Heart left ventricle (tissue), 16 donors: Measurements from ENCODE around the gene FSHR. TPM values are rescaled to one million over a fixed set of nuclear protein-coding genes. Genes with fewer than 3 reads are reported as not detected.

Experiments used
- ATAC-seq, 4 donors: fragments of 200-7000 bp; cut with Tn5 transposase; one replicate each; pipeline ENCODE4 v1.9.1; 2020 to 2022; ENCODE audit warnings: moderate library complexity in 4 of 4, mild to moderate bottlenecking in 3 of 4, moderate number of reproducible peaks in 1 of 4
- DNase-seq, 5 donors: peaks; one replicate each; pipeline ENCODE4 v3.0.0-alpha.2; 2020
- H3K27ac ChIP-seq, 12 donors: fragments of 200-600 bp; sonication (generic) in 4 of 12; one replicate each; pipeline versions ENCODE4 v1.5.0 to v1.8.0; 2016 to 2022; ENCODE audit warnings: mild to moderate bottlenecking in 2 of 12
- H3K27me3 ChIP-seq, 9 donors: fragments of 200-600 bp; sonication (generic) in 2 of 9; one replicate each; pipeline versions ENCODE4 v1.5.1 to v1.8.0; 2016 to 2022; ENCODE audit warnings: mild to moderate bottlenecking in 3 of 9
- H3K36me3 ChIP-seq, 9 donors: fragments of 200-600 bp; sonication (generic) in 2 of 9; one replicate each; pipeline versions ENCODE4 v1.5.0 to v1.8.0; 2018 to 2022; ENCODE audit warnings: mild to moderate bottlenecking in 2 of 9
- H3K4me1 ChIP-seq, 12 donors: fragments of 200-600 bp; sonication (generic) in 4 of 12; one replicate each; pipeline versions ENCODE4 v1.5.0 to v1.8.0; 2016 to 2022; ENCODE audit warnings: mild to moderate bottlenecking in 3 of 12
- H3K4me3 ChIP-seq, 12 donors: fragments of 200-600 bp; sonication (generic) in 4 of 12; one replicate each; pipeline versions ENCODE4 v1.5.0 to v1.8.0; 2017 to 2022; ENCODE audit warnings: mild to moderate bottlenecking in 9 of 12, moderate library complexity in 4 of 12
- H3K9me3 ChIP-seq, 12 donors: fragments of 200-600 bp; sonication (generic) in 4 of 12; one replicate each; pipeline versions ENCODE4 v1.5.0 to v1.8.0; 2016 to 2022; ENCODE audit warnings: mild to moderate bottlenecking in 1 of 12
- POLR2A ChIP-seq, 2 donors: fragments of 450-650 bp; IDR thresholded peaks; one replicate each; pipeline ENCODE4 v1.6.1; 2017; ENCODE audit warnings: antibody characterized with exemption in 2 of 2, mild to moderate bottlenecking in 2 of 2, moderate library complexity in 2 of 2
- WGBS, 4 donors: extraction: QIAGEN DNeasy Blood & Tissue Kit in 2 of 4; methylation state at CpG; one replicate each; pipeline versions ENCODE4 v1.1.5 to v1.1.7; 2013 to 2018; 5-methylcytosine and 5-hydroxymethylcytosine counted together
- intact Hi-C, 10 donors: fragments of 100-400 bp; cut with DNase I; formaldehyde crosslinking; loops; one replicate each; pipeline versions ENCODE4 v1.11.1 to v1.14.2; 2022
- polyA plus RNA-seq, 2 donors: library from polyadenylated mRNA; stranded (reverse); fragments of 200-250 nt; gene quantifications; one replicate each; pipeline ENCODE4 v1.2.3, GENCODE V29; 2013
- total RNA-seq, 9 donors: library from RNA; depleted of rRNA in 2 of 9; stranded (reverse); fragments of >200 nt in 2 of 9; fragmentation: NEBNext Ultra II Directional in 3 of 9; extraction: Animal tissue kit (Norgen Biotek cat#: 25700) in 3 of 9; gene quantifications; one replicate each; pipeline versions ENCODE4 v1.1.0 to v1.2.4, GENCODE V29; 2016 to 2023
- TF ChIP-seq, protein P1 (sequence below), 12 donors: fragments of 200-600 bp; sonication (generic) in 4 of 12; IDR thresholded peaks; one replicate each; pipeline versions ENCODE4 v1.5.0 to v1.8.0; 2018 to 2022; ENCODE audit warnings: antibody characterized with exemption in 12 of 12, mild to moderate bottlenecking in 5 of 12
- donor health status: ischemic (EF 13 %, LVEDD 7.1; RV severe dilation, severe dysfunction).
- donor health status: healthy with polysubstance abuse.
- donor health status: DM: no; HTN: yes; CAD: no.
- donor health status: DM: no; HTN: no; CAD: no.
- donor health status: ischemic (EF 25% LVEDD 6.9; RV normal size, moderate dysfunction).
- donor health status: ischemic (EF 25% LVEDD 5.7; RV mildly dilated, moderate dysfunction).
- donor health status: healthy.
- donor health status: DM: yes; HTN: yes; CAD: no.
- donor health status: ischemic (EF 35%, LVEDD 5.7; RV mildly dilated, moderate dysfunction).
- donor health status: nonischemic (EF 11% LVEDD 7.7; RV severe dilation, severe dysfunction).
- donor health status: DM: yes; HTN: yes; CAD: no.
- donor health status: PGD.
- donor health status: ischemic (EF 29% LVEDD 5.4; RV normal size, mild dysfunction).
- donor health status: nonischemic (EF 23%, LVEDD 6.1; RV moderate dilation, normal function).

FSHR gene
- total and polyA plus RNA-seq, 11 donors: 0.19 to 0.75 (median 0.39) TPM; not detected in 5

DNA sequence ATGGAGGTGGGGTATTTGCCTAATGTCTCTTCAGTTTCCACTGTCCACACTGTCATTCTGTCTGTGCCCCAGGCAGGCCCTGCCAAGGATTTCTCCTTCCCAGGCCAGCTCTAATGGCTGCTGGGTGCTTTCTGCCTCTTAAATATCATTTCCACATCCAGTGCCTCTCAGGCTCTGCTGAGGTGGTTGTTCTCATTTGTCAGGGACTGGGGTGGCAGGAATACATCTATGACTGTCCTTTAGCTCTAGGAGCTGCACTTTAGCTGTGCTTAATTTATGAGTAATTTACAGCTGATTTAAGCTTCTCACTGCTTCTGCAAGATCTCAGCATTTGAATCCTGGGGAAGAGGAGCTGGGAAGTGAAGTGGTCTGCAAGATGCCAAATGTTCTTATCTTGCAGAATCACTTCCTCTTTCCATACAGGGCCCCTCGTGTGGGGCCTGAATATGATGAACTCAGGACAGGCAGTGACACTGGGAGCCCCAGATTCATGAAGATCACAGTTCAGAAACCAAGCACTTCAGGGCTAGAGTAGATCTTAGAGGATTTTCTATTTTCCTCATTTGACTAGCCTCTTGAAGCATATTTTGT lies 150.2 kb downstream of the FSHR start:
- no peak for DNase-seq
- Histone ChIP-seq H3K27me3 (no peaks in the 10 kb centered on the region), H3K27ac (no peak overlapping the region), H3K36me3 (no peaks in the 10 kb centered on the region), H3K9me3 (no peaks in the 10 kb centered on the region), H3K4me3 (no peak overlapping the region), H3K4me1 (peaks cover 0 to 7% (median 0%) of the 10 kb centered on the region in 12 donors)
- intact Hi-C loops: no loop called here
- no peak for ATAC-seq
- 9 to 22% (median 14%) methylated on average over 1 of the region's 1 CpG for WGBS, 4 donors
- TF ChIP-seq POLR2A (IDR thresholded peaks at IDR 0.05): no peak
- TF ChIP-seq, protein P1, sequence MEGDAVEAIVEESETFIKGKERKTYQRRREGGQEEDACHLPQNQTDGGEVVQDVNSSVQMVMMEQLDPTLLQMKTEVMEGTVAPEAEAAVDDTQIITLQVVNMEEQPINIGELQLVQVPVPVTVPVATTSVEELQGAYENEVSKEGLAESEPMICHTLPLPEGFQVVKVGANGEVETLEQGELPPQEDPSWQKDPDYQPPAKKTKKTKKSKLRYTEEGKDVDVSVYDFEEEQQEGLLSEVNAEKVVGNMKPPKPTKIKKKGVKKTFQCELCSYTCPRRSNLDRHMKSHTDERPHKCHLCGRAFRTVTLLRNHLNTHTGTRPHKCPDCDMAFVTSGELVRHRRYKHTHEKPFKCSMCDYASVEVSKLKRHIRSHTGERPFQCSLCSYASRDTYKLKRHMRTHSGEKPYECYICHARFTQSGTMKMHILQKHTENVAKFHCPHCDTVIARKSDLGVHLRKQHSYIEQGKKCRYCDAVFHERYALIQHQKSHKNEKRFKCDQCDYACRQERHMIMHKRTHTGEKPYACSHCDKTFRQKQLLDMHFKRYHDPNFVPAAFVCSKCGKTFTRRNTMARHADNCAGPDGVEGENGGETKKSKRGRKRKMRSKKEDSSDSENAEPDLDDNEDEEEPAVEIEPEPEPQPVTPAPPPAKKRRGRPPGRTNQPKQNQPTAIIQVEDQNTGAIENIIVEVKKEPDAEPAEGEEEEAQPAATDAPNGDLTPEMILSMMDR (IDR thresholded peaks at IDR 0.05): no peak

DNA sequence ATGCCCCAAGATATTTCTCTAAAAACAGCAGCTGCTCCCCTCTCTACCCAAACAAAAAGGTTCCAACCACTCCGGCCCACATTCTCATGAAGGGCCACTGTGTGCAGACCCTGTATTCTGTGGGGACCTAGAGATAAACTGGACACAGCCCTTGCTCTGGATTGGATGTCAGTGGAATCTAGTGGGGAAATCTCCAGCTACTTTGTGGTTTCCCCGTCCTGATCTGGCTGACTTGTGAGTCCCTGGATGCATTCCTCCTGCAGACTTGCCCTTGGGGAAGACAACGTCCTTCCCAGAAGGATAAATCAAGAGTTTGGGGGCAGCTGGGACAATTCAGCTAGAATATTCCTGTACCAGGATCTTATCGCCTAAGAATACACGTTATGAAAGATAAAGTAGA lies 151.1 kb downstream of the FSHR start:
- Histone ChIP-seq H3K36me3 (no peaks in the 10 kb centered on the region), H3K4me1 (peaks cover 0 to 7% (median 0%) of the 10 kb centered on the region in 12 donors), H3K4me3 (no peak overlapping the region), H3K27me3 (no peaks in the 10 kb centered on the region), H3K27ac (no peak overlapping the region), H3K9me3 (no peaks in the 10 kb centered on the region)
- TF ChIP-seq, protein P1 (IDR thresholded peaks at IDR 0.05): no peak
- TF ChIP-seq POLR2A (IDR thresholded peaks at IDR 0.05): no peak
- WGBS, 4 donors: 34 to 41% (median 39%) methylated on average over 5 of the region's 5 CpGs
- ATAC-seq: no peak
- no peak for DNase-seq
- intact Hi-C loops: no loop called here

DNA sequence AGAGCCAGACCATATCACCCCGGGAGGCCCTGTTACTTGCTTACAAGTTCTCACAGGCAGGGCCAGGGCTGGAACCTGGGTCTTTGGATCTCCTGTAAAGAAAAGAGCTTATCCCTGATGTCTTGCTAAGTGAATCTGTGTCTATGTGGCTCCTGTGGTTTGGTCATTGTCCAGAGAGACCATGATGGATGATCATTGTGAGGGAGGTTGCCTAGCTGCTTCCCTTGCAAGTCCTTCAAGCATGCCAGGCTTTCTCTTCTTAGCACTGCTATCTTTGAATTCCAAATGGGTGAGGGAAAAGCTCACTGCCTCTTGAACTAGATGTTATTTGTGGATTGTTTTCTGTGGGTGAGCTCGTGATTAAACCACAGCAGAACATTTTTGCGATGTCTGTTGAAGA lies 151.6 kb downstream of the FSHR start:
- H3K27ac ChIP-seq: no peak overlapping the region
- TF ChIP-seq, protein P1 (IDR thresholded peaks at IDR 0.05): no peak
- DNase-seq (no peak), ATAC-seq (no peak)
- no peak overlapping the region for H3K4me3 ChIP-seq
- no peaks in the 10 kb centered on the region for H3K27me3 ChIP-seq
- WGBS, 4 donors: 33 to 55% (median 39%) methylated on average over 3 of the region's 3 CpGs
- H3K9me3 ChIP-seq: no peaks in the 10 kb centered on the region
- peaks cover 0 to 7% (median 0%) of the 10 kb centered on the region in 12 donors for H3K4me1 ChIP-seq
- intact Hi-C loops: no loop called here
- H3K36me3 ChIP-seq: no peaks in the 10 kb centered on the region

DNA sequence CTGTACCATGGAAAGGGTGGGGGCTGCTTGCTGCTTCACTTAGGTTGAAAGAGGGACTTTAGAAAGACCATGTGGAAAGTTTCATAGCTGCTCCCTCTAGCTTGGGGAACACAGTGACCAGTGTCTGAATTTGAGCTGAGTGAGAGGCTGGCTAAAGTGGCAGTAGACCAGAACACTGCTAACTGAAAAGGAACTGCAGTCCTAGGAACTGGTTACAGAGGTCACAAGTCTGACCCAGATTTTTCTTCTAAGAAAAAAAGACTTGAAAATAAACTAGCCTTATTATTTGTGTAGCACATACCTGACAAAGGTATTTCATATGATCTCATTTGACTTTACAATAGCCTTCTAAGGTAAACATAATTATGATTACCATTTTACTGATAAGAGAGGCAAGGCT lies 153.6 kb downstream of the FSHR start:
- H3K4me1 ChIP-seq: peaks cover 0 to 7% (median 0%) of the 10 kb centered on the region in 12 donors
- intact Hi-C loops: no loop called here
- H3K9me3 ChIP-seq: no peaks in the 10 kb centered on the region
- peaks cover 0 to 3% (median 0%) of the 10 kb centered on the region in 9 donors for H3K27me3 ChIP-seq
- H3K27ac ChIP-seq: no peak overlapping the region
- ATAC-seq (no peak), DNase-seq (no peak)
- no peak for TF ChIP-seq POLR2A (IDR thresholded peaks at IDR 0.05)
- H3K4me3 ChIP-seq: no peak overlapping the region
- H3K36me3 ChIP-seq: no peaks in the 10 kb centered on the region

DNA sequence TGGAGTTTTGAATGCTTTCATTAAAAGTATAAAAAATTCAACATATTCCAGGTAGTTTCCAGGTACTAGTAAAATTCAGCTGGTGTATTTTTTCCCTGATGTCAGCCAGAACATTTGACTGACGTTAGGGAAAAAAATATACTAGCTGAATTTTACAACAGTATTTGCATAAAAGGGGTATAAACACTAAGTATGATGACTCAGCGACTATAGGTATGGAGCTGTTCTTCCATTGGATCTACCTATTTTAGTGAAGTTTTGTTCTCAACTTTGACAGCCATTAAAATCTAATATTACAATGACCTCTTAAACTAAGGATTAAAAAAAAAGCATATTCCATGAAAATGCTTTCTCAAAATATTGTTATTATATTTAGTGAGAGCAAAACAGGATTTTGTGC lies 155.9 kb downstream of the FSHR start:
- DNase-seq: no peak
- H3K9me3 ChIP-seq: no peaks in the 10 kb centered on the region
- 71 to 81% (median 76%) methylated on average over 2 of the region's 2 CpGs for WGBS, 4 donors
- intact Hi-C loops: no loop called here
- H3K4me1 ChIP-seq: peaks cover 0 to 6% (median 0%) of the 10 kb centered on the region in 12 donors
- no peak overlapping the region for H3K4me3 ChIP-seq
- TF ChIP-seq, protein P1 (IDR thresholded peaks at IDR 0.05): no peak
- TF ChIP-seq POLR2A (IDR thresholded peaks at IDR 0.05): no peak
- no peak for ATAC-seq
- H3K27me3 ChIP-seq: peaks cover 0 to 3% (median 0%) of the 10 kb centered on the region in 9 donors
- no peak overlapping the region for H3K27ac ChIP-seq
- H3K36me3 ChIP-seq: no peaks in the 10 kb centered on the region
